ENCODE results near the gene LSM4.

- TF ChIP-seq POLR2A (IDR thresholded peaks at IDR 0.05; ENCODE audit: low read length) (no peak), GATA1 (IDR thresholded peaks at IDR 0.05; ENCODE audit: low read depth, low read length) (no peak)
Observed at GRCh38 chr19:18274219-18274780, 48.6 kb downstream of the LSM4 start, which contains the start of gene IQCN.
